Gastrocnemius medialis (tissue), 4 donors: Measurements from ENCODE around the gene MT1H. TPM values are rescaled to one million over a fixed set of nuclear protein-coding genes. Genes with fewer than 3 reads are reported as not detected.
"Not testable (repeated sequence)": the region's sequence is repeated elsewhere in the genome, so short reads cannot be mapped to it uniquely, and the experiment has no call there.

Source experiments
- ATAC-seq, 2 donors: fragments of 150-250 bp; one replicate each; pipeline ENCODE4 v1.9.1; 2016
- DNase-seq, 2 donors: peaks; one replicate each; pipeline ENCODE4 v3.0.0-alpha.2; 2019
- H3K27ac ChIP-seq, 4 donors: fragments of 200-600 bp; sonication (generic); 1 replicate in 1 of 4; 2 replicates in 3 of 4; pipeline ENCODE4 v1.5.1; 2016 to 2018; ENCODE audit warnings: mild to moderate bottlenecking in 2 of 4, moderate library complexity in 1 of 4
- H3K27me3 ChIP-seq, 3 donors: fragments of 200-600 bp; sonication (generic) in 2 of 3; 1 replicate in 1 of 3; 2 replicates in 2 of 3; pipeline versions ENCODE4 v1.5.1 to v1.6.0; 2016 to 2019; ENCODE audit warnings: mild to moderate bottlenecking in 1 of 3, moderate library complexity in 1 of 3
- H3K36me3 ChIP-seq, 2 donors: fragments of 200-600 bp; sonication (generic) in 1 of 2; one replicate each; pipeline ENCODE4 v1.5.1; 2017 to 2018
- H3K4me1 ChIP-seq, 2 donors: fragments of 200-600 bp; sonication (generic) in 1 of 2; one replicate each; pipeline ENCODE4 v1.5.1; 2016 to 2017; ENCODE audit warnings: mild to moderate bottlenecking in 2 of 2
- H3K4me3 ChIP-seq, 4 donors: fragments of 200-600 bp; sonication (generic) in 3 of 4; 1 replicate in 1 of 4; 2 replicates in 3 of 4; pipeline ENCODE4 v1.5.1; 2016 to 2019; ENCODE audit warnings: mild to moderate bottlenecking in 2 of 4
- H3K9me3 ChIP-seq, 3 donors: fragments of 200-600 bp; sonication (generic) in 2 of 3; 1 replicate in 1 of 3; 2 replicates in 2 of 3; pipeline ENCODE4 v1.5.1; 2016 to 2019
- POLR2A ChIP-seq, 2 donors: fragments of 450-650 bp; IDR thresholded peaks; one replicate each; pipeline ENCODE4 v1.6.1; 2017; ENCODE audit warnings: antibody characterized with exemption in 2 of 2, mild to moderate bottlenecking in 2 of 2, moderate library complexity in 2 of 2
- in situ Hi-C, 4 donors: fragments of 200-750 bp; cut with MboI; loops; one replicate each; pipeline versions ENCODE4 v1.15.0 to v1.8.0; 2017; ENCODE audit warnings: low sequenced_read_pairs in 4 of 4
- intact Hi-C: fragments of 100-400 bp; cut with DNase I; formaldehyde crosslinking; loops from one replicate; pipeline ENCODE4 v1.15.1; 2023; ENCODE audit warnings: low total_unique reads
- total RNA-seq, 4 donors: library from RNA; depleted of rRNA; stranded (reverse); fragments of >200 nt; gene quantifications; one replicate each; pipeline versions ENCODE4 v1.1.0 to v1.2.3, GENCODE V29; 2016
- TF ChIP-seq, protein P1 (sequence below), 5 experiments: fragments of 450-650 bp in 3 of 5; fragments of 200-600 bp in 2 of 5; sonication (generic) in 2 of 5; IDR thresholded peaks in 4 of 5; conservative IDR thresholded peaks in 1 of 5; 1 replicate in 4 of 5; 2 replicates in 1 of 5; pipeline ENCODE4 v1.5.1; 2016 to 2019; ENCODE audit warnings: antibody characterized with exemption in 5 of 5, mild to moderate bottlenecking in 3 of 5, moderate library complexity in 3 of 5

Gene MT1H
- total RNA-seq, 4 donors from 2014 or later: not detected

- peak within 1 kb of the TSS in 3 of 4 donors; percentile 9 to 18 (median 17) for H3K4me3 ChIP-seq
- TF ChIP-seq, protein P1, sequence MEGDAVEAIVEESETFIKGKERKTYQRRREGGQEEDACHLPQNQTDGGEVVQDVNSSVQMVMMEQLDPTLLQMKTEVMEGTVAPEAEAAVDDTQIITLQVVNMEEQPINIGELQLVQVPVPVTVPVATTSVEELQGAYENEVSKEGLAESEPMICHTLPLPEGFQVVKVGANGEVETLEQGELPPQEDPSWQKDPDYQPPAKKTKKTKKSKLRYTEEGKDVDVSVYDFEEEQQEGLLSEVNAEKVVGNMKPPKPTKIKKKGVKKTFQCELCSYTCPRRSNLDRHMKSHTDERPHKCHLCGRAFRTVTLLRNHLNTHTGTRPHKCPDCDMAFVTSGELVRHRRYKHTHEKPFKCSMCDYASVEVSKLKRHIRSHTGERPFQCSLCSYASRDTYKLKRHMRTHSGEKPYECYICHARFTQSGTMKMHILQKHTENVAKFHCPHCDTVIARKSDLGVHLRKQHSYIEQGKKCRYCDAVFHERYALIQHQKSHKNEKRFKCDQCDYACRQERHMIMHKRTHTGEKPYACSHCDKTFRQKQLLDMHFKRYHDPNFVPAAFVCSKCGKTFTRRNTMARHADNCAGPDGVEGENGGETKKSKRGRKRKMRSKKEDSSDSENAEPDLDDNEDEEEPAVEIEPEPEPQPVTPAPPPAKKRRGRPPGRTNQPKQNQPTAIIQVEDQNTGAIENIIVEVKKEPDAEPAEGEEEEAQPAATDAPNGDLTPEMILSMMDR (IDR thresholded peaks at IDR 0.05 in 4 of 5, conservative IDR thresholded peaks at IDR 0.05 in 1 of 5): no peak
- TF ChIP-seq POLR2A (IDR thresholded peaks at IDR 0.05): peak in 1 of 2 donors; percentile 26
- H3K4me1 ChIP-seq: peaks cover 0 to 9% of the 10 kb centered on the region in 2 donors
- ATAC-seq: peak in 1 of 2 donors; percentile 40
- H3K36me3 ChIP-seq: no peaks in the 10 kb centered on the region
- intact Hi-C loops: no loop called here
- DNase-seq: no peak
- H3K27ac ChIP-seq: no peak within 1 kb of the TSS
- in situ Hi-C loops: no loop called here
- no peaks in the 10 kb centered on the region for H3K9me3 ChIP-seq
- peaks cover 19 to 42% (median 36%) of the 10 kb centered on the region in 3 donors for H3K27me3 ChIP-seq
Observed at GRCh38 chr16:56667581-56668571, 1.7 kb upstream of the MT1H start, which contains the start of gene MT1G. Gene MT1G, minus strand, starts transcription at chr16:56668065. Its CDS starts 72 bp downstream, at chr16:56667993.

GRCh38 chr16:56669840-56670619 is 416 bp downstream of the MT1H start:
- Histone ChIP-seq H3K36me3 (no peaks in the 10 kb centered on the region), H3K4me3 (no peak overlapping the region), H3K27me3 (peaks cover 11 to 35% (median 31%) of the 10 kb centered on the region in 3 donors), H3K27ac (no peak overlapping the region), H3K9me3 (no peaks in the 10 kb centered on the region), H3K4me1 (peaks cover 0 to 13% of the 10 kb centered on the region in 2 donors)
- intact Hi-C loops: no loop called here
- DNase-seq (no peak), ATAC-seq (no peak)
- no peak for TF ChIP-seq POLR2A (IDR thresholded peaks at IDR 0.05)
- TF ChIP-seq, protein P1 (IDR thresholded peaks at IDR 0.05 in 4 of 5, conservative IDR thresholded peaks at IDR 0.05 in 1 of 5): no peak
- in situ Hi-C loops: loop anchor here in 2 of 4 donors (5.0 kb wide), 1 partner anchor 37 kb away; no protein-coding TSS in a partner anchor

- DNase-seq (no peak), ATAC-seq (no peak)
- H3K27me3 ChIP-seq: peaks cover 12 to 38% (median 33%) of the 10 kb centered on the region in 3 donors
- in situ Hi-C loops (loop anchor here in 2 of 4 donors (5.0 kb wide), 1 partner anchor 37 kb away; no protein-coding TSS in a partner anchor), intact Hi-C loops (no loop called here)
- H3K9me3 ChIP-seq: no peaks in the 10 kb centered on the region
- H3K36me3 ChIP-seq: no peaks in the 10 kb centered on the region
- peaks cover 0 to 13% of the 10 kb centered on the region in 2 donors for H3K4me1 ChIP-seq
- TF ChIP-seq, protein P1 (IDR thresholded peaks at IDR 0.05 in 4 of 5, conservative IDR thresholded peaks at IDR 0.05 in 1 of 5): no peak
- no peak overlapping the region for H3K4me3 ChIP-seq
- no peak overlapping the region for H3K27ac ChIP-seq
Observed at GRCh38 chr16:56670620-56670934, 963 bp downstream of the MT1H start.

GRCh38 chr16:56671691-56672090 is 2.1 kb downstream of the MT1H start:
- Histone ChIP-seq H3K4me1 (peaks cover 0 to 13% of the 10 kb centered on the region in 2 donors), H3K27me3 (peaks cover 14 to 41% (median 41%) of the 10 kb centered on the region in 3 donors)
- intact Hi-C loops, DNase-seq, H3K4me3 ChIP-seq, H3K27ac ChIP-seq, H3K36me3 ChIP-seq, H3K9me3 ChIP-seq, ATAC-seq: not testable (repeated sequence)
- in situ Hi-C loops: loop anchor here in 2 of 4 donors (5.0 kb wide), 1 partner anchor 36 kb away; no protein-coding TSS in a partner anchor

DNA sequence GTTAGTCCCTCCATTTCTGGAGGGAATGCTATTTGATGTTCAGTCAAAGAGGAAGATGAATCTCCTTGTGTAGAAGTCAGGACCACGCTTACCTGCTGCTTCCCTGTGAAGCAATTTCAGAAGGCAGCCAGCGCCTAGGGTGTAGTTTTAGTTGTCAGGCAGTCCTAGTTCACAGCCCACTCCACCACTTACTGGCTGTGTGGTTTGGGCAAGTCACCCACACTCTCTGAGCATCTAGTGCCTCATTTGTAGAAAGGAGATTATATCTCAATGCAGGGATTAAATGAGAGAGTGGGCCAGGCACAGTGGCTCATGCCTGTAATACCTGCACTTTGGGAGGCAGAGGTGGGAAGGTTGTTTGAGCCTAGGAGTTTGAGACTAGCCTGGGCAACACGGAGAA is 2.6 kb downstream of the MT1H start:
- H3K4me3 ChIP-seq, H3K27ac ChIP-seq, intact Hi-C loops, DNase-seq, H3K36me3 ChIP-seq, ATAC-seq, H3K9me3 ChIP-seq: not testable (repeated sequence)
- peaks cover 0 to 13% of the 10 kb centered on the region in 2 donors for H3K4me1 ChIP-seq
- in situ Hi-C loops: loop anchor here in 2 of 4 donors (5.0 kb wide), 1 partner anchor 35 kb away; no protein-coding TSS in a partner anchor
- H3K27me3 ChIP-seq: peaks cover 14 to 41% (median 36%) of the 10 kb centered on the region in 3 donors
